ENCODE results near the gene FNDC1.

The FNDC1 gene

DNA sequence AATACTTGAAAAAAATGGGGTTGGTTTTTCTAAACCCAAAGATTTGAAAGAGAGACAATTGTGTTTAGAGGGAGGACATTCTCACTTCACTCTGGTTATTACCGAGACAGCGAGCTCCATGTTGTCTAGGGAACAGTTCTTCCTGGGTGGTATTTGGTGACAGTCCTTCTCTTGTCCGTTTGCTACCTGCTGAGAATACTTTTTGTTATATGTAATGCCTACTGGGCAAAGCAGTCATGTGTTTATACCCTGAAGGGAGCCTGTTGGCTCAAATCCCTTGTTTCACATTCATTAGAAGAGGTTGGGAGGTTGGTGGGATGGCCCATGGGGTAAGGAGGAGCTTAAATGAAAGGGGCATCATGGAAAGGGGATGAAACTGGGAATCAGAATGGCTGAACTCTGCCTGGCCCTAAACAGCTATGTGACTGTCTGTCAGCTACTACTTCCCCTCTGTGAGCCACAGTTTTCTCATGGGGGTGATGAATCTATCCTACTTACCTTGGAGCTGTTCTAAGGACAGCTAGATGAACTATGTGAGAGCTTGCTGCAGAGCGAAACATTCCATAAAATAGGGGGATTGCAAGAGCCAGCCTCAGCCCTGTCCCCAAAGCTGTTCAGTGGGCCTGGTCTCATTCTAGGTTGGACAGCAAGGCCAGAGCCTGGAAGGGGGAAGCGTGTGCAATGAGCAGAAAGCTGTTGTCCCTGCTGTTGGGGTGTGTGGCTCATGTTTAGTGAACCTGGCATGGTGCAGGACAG, 43.5 kb downstream of the FNDC1 start:
- DNase-seq = no peak

DNA sequence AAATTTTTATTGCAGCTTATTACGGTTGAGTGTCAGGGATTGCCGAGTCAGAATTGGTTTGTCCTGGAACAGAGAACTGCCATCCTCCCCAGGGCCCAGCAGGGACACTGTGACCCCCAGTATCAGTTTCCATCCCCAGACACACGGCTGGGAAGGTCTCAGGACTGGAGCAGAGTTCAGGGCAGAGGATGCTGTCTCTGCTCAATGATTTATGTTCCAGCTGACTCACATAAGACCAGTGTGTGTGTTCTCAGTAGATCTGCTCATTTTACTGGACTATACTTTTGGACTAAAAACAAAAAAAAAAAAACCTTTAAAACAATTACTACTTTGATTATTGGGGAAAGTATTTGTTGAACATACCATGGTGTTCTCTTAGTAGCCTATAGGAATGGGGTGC, 44.2 kb downstream of the FNDC1 start:
- DNase-seq = no peak

DNA sequence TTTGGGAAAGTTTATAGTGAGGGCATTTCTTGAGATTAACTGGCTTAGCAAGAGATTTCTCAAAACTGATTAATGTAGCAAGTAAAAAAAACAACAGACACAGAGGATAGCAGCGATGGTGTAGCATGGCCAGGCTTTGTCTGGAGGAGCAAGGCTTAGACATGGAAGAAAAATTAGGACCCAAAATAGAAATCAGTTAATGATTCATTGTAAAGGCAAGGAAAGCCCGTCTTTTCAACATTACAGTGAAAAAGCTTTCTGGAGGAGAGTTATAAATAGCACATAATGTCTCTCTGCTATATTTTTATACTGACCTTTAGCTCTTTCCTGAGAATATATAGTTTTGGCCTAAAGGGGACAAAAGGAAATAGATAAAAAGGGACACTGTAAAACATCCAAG, 45.1 kb downstream of the FNDC1 start:
- no peak for DNase-seq

DNA sequence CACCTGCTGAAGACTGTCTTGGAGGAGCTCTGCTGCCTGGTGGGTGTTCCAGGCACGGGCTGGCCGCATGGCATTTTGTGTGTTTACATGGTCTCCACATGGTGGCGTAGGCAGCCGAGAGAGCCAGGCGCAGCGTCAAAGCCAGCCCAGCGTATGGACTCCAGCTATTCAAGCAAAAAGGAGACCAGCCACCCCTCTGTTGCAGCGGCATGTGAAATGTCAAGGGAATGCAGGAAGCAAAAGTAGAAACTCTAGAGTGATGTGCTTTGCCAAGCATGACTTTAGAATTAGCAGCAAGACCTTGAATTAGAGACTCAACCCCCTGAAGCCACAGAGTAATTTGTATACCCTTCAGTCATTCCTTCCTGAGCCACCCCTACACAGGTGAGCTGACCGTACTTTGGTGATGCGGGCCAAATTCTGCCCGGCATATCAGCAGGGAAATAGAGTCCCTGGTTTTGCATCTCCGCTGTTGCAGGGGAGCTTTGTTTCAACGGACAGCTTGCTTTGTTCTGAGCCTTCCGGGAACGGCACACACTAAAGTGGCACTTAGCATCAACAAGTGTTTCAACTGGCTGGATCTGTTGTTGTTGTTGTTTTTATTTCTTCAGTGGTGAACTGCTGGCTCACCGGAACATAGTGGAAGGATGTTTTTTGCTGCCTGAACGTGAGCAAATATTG, 48.5 kb downstream of the FNDC1 start:
- DNase-seq = peak; percentile 55

DNA sequence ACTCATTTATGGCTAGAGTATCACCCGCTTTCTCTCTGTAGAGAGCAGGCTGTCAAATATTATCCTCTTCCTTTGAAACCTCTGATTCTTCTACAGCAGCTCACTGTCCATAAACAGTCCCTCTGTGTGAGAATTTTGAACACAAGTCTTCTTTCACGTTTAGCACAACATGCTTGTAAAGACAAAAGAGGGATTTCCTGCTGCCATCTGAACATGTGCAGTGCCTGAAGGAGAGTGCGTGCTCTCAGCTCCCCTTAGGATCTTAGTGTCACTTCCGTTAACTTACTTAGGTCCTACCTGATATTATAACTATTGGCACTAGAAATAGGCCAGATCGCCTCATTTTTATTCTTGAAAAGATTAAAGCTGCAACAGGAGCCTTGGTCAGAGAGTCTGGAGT, 50.9 kb downstream of the FNDC1 start:
- no peak for DNase-seq

DNA sequence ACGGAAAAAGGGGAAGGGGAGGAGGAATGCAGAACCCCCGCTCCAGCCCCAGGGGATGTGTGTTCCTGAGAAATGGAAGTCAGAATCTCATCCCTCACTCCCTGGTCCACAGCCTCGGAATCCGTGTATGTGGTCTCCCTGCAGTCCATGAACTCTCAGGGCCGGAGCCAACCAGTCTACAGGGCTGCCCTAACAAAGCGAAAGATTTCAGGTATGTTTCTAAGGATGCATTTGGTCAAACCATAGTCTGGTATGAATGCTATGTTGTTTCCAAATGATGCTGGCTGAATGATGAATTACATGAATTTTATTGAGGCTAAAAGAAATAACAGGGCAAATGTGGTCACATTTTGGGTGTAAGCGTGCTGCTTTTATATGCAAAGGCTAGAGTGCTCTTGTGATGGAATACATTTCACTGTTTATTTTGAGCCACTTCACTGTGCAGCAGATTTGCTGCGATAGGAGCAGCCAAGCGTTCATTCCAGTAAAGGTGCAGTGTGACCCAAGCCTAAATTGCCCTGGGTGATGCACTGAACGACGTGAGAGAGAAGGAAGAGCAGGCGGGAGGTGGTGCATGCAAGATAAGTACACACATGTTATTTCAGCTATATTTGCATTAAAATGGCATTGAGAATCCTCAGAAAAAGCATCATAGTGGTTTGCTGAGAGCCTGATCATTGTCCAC, 52.4 kb downstream of the FNDC1 start:
- DNase-seq = no peak

DNA sequence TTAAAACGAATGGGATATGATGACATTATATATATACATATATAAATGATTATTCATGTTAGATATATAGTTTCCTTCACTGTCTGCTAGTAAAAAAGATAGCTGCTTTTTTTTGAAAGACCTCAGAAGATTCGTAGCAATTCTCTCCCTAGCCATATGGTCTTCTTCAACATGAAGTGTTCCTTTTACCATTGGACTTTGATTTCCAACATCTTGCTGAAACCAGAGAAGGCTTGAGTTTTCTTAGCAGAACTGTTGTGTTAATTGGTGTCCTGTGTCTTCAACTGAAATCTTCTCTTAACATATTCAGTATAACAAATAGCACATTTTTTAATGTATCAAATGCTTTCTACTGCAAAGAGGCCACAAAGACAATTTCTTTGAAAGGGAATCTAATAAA, 55.3 kb downstream of the FNDC1 start:
- DNase-seq = no peak

DNA sequence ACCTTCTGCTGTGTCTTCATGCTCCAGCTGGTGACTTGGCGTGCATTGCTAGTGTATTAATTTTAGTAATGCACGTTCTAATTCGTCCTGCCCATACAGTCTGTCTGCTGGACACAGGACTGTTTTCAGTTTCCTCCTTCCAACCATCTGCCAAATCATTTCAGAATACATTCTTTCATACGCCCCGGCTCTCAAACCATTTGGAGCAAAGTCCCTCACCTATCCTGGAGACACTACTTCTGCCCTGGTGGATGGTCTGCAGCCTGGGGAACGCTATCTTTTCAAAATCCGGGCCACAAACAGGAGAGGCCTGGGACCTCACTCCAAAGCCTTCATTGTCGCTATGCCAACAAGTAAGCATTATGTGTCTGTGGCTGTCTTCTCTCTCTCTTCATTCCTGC, 60.5 kb downstream of the FNDC1 start:
- no peak for DNase-seq

DNA sequence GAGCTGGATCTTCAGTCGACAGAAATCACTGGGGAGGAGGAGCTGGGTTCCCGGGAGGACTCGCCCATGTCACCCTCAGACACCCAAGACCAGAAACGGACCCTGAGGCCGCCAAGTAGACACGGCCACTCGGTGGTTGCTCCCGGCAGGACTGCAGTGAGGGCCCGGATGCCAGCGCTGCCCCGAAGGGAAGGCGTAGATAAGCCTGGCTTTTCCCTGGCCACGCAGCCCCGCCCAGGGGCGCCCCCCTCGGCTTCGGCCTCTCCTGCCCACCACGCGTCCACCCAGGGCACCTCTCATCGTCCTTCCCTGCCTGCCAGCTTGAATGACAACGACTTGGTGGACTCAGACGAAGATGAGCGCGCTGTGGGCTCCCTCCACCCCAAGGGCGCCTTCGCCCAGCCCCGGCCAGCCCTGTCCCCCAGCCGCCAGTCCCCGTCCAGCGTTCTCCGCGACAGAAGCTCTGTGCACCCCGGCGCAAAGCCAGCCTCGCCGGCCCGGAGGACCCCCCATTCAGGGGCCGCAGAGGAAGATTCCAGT, 63.0 kb downstream of the FNDC1 start:
- no peak for DNase-seq

DNA sequence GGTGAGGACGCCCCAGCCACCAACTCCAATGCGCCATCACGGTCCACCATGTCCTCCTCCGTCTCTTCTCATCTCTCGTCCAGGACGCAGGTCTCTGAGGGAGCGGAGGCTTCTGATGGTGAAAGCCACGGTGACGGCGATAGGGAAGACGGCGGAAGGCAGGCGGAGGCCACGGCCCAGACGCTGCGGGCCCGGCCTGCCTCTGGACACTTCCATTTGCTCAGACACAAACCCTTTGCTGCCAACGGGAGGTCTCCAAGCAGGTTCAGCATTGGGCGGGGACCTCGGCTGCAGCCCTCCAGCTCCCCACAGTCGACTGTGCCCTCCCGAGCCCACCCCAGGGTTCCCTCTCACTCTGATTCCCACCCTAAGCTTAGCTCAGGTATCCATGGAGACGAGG, 63.6 kb downstream of the FNDC1 start:
- no peak for DNase-seq

DNA sequence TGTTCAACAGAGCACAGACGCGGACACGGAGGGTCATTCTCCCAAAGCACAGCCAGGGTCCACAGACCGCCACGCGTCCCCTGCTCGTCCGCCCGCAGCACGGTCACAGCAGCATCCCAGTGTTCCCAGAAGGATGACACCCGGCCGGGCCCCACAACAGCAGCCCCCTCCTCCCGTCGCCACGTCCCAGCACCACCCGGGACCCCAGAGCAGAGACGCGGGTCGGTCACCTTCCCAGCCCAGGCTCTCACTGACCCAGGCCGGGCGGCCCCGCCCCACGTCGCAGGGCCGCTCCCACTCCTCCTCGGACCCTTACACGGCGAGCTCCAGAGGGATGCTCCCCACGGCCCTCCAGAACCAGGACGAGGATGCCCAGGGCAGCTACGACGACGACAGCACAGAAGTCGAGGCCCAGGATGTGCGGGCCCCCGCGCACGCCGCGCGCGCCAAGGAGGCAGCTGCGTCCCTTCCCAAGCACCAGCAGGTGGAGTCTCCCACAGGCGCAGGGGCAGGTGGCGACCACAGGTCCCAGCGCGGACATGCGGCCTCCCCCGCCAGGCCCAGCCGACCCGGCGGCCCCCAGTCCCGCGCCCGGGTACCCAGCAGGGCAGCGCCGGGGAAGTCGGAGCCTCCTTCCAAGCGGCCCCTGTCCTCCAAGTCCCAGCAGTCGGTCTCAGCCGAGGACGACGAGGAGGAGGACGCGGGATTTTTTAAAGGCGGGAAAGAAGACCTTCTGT, 64.3 kb downstream of the FNDC1 start:
- DNase-seq = no peak

DNA sequence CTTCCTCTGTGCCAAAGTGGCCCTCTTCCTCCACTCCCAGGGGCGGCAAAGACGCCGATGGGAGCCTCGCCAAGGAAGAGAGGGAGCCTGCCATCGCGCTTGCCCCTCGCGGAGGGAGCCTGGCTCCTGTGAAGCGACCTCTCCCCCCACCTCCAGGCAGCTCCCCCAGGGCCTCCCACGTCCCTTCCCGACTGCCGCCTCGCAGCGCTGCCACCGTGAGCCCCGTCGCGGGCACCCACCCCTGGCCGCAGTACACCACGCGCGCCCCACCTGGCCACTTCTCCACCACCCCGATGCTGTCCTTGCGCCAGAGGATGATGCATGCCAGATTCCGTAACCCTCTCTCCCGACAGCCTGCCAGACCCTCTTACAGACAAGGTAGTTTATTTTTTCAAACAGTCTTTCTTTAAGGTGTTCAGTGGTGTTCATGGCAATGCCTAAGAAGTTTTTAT, 64.9 kb downstream of the FNDC1 start:
- no peak for DNase-seq

DNA sequence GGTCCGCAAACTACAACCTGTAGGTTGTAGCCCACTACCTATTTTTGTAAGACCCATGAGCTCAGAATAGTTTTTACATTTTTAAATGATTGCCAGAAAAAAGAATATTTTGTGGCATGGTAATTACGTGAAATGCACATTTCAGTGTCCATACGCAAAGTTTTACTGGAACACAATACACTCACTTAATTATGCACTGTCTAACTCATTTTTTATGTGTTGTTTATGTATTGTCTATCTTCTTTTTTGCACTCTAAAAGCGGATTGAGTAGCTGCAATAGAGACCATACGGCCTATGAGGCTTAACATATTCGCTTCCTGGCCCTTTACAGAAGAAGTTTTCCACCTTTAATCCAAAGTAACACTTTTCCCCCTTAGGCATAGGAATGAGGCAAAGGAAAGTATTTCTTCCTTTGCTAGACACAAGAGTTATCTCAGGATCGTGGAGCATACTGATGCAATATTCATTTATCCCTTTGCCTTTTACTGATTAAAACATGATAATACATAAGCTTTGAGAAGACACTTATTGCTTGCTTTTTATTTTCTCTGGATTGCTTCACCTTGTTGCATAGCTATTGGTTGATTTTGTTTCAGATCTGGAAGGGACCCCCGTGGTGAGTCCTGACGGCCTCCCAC, 69.8 kb downstream of the FNDC1 start:
- DNase-seq = no peak

DNA sequence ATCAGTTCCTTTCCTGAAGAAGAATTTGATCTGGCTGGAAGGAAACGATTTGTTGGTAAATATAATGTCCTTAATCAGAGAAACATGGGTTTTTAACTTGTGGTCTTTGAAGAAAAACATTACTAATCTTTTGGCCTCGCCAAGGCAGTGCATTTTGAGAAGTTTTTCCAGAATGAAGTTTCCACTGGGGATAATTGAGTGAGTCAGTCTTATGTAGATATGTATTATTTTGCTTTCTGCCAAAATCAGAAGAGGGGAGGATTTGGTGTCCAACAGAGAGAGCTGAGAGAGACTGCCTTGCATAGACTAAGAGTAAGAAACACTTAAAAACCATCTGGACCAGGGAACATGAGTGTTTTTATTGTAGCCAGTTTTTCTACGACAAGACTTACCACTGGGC, 79.9 kb downstream of the FNDC1 start:
- DNase-seq = peak; percentile 47

DNA sequence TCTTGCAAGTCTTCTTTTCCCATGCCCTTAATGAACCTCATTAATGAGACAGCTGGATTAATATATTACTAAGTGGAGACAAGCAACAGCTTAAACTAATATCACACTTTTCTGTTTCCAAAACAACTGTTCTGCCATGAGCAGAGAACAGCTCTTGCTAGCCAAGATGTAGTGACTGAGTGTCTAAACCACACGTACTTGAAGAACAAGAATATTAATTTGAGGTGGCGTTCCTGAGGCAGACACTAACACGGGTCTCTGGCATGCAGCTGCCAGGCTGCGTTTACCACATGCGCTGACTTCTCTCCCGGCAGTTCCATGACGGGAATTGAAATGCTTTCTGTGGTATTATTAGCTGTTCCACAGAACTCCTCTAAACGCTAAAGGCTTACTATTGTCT, 80.6 kb downstream of the FNDC1 start:
- DNase-seq = peak; percentile 24

DNA sequence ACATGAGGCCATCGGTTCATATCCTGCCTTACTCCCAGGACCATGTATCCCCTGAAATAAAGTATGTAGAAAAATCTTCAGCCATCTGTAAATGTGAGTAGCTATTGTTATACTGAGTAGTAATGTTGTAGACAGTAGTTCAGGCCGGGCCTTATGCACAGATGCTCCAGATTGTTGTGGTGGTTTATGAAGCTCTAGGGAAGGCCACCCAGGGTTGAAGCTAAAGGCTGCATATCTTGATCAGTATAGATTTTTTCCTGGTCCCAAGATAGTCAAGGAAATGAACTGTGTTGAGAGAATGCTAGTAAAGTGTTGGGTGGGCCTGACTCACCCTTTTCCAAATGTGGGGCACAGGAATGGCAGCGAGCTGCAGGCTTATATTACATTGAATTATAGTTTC, 81.4 kb downstream of the FNDC1 start:
- no peak for DNase-seq

DNA sequence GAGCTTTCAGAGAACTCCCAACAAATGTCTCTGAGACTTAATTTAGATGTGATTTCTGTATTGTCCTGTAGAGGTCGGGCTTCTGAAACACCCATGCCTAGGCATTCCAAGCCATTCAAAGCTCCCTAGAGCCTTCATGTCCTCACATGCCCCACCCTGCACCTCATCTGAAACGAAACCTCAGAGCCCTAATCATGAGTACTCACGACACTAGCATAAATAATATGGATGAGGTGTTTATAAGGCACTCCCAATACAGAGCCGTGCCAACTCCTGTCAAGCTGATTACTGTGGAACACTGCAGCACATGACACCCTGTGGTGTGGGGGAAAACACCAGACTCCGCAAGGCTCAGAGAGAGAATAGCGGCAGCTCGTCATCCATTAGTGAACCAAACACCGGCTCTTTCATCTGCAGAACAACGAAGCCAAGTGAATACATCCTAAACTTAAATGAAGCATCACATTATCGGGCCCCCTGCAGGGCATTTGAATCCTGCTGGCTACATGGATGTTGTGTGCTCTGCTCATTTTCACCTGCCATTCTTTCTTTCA, 83.8 kb downstream of the FNDC1 start:
- DNase-seq = peak; percentile 57

DNA sequence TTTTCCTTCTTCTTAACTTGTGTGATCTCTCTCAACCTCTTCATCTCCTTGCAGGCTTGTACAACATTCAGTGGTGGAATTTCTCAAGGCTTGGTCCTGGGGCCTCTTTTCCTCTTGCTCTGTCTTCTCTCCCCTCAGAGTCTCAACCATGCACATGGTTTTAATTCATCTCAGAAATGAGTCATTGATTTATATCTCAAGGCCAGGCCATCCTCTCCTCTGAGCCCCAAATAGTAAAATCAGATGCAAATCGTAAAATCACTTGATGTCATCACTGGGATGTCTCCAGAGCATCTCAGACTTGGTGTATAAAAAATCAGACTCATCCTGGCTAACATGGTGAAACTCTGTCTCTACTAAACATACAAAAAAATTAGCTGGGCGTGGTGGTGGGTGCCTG, 85.0 kb downstream of the FNDC1 start:
- peak; percentile 25 for DNase-seq

DNA sequence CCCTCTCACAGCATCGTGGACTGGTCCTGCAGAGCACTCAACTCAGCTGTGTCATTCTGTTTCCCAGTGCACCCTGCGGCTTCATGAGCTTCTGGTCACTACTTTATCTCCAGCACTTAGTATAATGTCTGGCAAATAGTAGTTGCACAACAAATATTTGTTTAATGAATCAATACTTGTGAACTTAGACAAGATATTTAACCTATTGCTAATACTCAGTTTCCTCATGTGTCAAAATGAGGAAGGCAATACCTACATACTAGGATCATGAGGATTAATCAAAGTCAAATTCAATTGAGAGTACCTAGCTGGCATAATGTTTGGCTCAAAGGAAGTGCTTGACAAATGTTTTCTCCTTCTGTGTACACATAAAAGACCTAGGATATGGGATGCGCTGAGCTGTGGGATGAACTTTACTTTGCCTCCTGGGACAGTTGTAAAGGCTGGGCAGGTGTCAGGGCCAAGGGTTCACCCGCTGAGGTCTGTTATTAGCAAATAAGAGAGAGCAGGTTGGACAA, 86.3 kb downstream of the FNDC1 start:
- no peak for DNase-seq

DNA sequence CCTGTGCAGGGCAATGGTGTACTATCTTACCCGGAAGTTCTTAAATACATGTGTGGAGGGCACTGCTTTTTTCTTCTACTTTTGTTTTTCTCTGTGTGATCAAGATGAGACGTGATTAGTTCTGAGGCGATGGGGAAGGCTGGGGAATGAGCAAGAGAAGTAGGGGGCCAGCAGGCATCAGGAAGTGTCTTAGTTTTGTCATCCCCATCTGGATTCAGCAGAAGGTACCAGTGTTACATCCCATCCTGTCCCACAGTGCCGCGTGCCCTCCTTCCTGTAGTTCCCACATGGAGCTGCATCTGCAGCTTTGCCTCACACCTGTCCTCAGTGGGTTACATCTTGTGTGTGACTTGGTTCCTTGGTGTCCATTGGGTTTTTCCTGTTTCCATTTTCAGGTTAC, 86.9 kb downstream of the FNDC1 start:
- no peak for DNase-seq

DNA sequence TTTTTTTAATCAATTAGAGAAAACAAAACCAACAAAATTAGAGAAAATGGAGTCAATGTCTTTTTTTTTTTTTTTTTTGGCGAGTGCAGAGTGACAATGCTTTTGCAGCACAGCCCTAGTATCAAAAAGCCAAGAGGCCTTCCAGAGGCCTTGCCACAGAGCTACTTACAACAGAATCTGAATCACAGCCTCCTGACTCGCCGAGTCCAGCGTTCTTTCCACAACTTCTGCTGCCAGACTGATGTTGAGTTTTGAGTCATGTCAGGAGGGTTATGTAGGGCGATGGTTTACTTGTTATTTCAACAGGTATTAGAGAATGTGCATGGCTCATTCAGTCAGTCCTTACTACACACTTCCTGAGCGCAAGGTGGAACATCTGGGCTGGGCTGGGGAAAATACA, 88.6 kb downstream of the FNDC1 start:
- no peak for DNase-seq

Data from fibroblast of skin of scalp (primary cell).